Astrocyte (in vitro differentiated cells and primary cell): ENCODE data around the gene FABP7.

Source experiments
- CTCF ChIP-seq: IDR thresholded peaks from 2 replicates; pipeline ENCODE4 v1.5.1; 2011; ENCODE audit warnings: low read depth, mild to moderate bottlenecking, inconsistent platforms, low read length, moderate library complexity; ENCODE audit not compliant: insufficient read depth
- EZH2 ChIP-seq: IDR thresholded peaks from 2 replicates; pipeline ENCODE4 v1.6.1; 2012; ENCODE audit warnings: mild to moderate bottlenecking, low read length, inconsistent platforms; ENCODE audit not compliant: insufficient read depth

GRCh38 chr6:122810189-122810588 is 30.7 kb downstream of the FABP7 start:
- TF ChIP-seq CTCF (no peak), EZH2 (no peak)
